Middle frontal gyrus (tissue), 1 donor: ENCODE results near the gene GGT1.
"Not testable (repeated sequence)": the region's sequence is repeated elsewhere in the genome, so short reads cannot be mapped to it uniquely, and the experiment has no call there.

Experiments used
- DNase-seq: peaks from one replicate; pipeline ENCODE4 v3.0.0-alpha.2; 2015; ENCODE audit warnings: low spot score; ENCODE audit errors: extremely low spot score

Gene GGT1

GRCh38 chr22:24583221-24584165, 19.5 kb upstream of the GGT1 start:
- DNase-seq = no peak

DNA sequence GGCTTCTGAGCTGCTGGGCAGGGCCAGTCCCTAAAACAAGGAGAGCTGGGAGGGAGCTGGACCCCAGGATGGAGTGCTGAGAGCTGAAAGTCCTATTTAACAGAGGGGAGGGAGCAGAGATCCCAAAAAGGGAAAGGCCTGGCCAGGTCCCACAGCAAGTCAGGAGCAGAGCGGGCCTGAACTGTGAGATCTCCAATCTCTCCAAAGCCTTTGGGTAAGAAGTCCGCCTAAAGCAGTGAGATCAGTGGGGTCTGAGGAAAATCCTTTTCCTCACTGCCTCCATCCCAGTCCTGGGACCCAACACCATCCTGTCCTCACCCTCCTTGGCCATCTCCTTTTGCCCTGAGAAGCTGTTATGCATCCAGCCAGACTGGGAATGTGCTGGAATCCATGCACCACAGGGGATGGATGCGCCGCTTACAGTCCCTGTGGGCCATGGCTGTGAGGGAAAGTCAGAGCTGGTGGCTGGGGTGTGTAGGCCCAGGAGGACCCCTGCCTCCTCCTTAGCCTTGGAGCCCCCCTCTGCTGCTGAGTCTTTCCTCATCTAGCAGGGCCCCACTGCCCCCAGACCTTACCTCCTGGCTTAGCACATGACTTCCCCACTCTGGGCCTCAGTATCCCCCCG, 18.7 kb upstream of the GGT1 start:
- no peak for DNase-seq

DNA sequence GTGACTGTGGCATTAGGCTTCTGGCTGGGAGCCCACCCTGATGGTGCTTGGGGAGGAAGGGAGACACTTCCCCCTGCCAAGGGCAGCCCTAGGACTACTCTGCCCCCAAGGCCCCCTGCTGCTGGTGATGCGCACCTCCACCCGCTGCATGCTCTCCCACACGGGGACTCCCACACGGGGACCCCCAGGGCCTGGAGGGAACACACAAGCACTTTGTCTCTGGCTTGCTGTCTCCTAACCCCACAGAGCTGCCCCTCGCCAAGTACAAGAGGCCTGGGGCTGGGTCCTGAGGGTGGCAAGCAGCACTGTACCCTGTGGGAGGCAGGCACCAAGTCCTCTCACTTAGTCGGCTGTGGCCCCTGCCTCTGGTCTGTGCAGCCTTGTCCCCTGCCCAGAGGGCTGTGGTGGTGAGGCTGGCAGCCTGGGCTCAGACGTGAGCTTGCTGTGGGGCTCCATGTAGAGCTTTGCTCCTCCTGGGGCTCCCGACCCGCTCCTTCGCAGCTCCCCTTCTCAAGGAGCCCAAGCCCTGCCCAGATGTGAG, 18.1 kb upstream of the GGT1 start:
- DNase-seq = no peak

GRCh38 chr22:24585461-24585860, 17.5 kb upstream of the GGT1 start:
- DNase-seq = no peak

GRCh38 chr22:24585927-24586546, 17.0 kb upstream of the GGT1 start:
- DNase-seq = no peak

DNA sequence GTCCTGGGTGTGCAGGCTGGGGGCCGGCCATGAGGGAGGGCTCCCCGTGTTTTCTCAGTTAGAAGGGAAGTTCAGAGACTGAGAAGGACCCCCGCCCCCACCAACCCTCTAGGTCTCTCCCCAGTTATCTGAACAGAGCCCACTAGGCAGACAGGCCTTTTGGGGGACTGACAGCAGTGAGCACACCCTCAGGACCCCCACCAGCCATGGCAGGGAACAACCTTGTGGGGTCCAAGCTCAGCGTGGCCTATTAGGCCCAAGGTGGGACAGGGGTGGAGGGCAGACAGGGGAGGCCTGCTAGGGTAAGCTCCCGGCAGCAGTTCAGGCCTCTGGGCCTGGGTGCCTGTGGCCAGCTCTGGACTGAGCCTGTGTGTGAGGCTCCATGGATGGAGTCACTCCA, 15.7 kb upstream of the GGT1 start:
- DNase-seq = no peak

DNA sequence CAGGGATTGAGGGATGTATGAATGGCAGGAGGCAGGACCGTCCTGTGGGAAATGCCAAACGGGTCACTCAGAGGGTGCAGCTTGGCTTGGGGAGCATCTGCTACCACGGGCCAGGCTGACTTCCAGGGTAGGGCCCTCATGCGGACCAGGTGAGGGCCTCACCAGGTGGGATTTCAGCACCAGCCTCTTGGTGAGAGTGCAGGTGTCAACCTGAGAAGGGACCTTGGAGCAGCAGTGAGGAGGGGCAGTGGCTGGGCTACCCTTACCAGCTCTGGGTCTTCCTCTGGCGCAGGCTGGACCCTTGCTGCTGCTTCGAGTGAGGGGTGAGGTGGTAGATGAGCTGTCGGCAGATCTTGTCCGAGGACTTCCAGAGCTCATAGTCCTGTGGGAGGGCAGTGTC, 15.0 kb upstream of the GGT1 start:
- no peak for DNase-seq

GRCh38 chr22:24588381-24588756, 14.6 kb upstream of the GGT1 start:
- peak; percentile 66 for DNase-seq

DNA sequence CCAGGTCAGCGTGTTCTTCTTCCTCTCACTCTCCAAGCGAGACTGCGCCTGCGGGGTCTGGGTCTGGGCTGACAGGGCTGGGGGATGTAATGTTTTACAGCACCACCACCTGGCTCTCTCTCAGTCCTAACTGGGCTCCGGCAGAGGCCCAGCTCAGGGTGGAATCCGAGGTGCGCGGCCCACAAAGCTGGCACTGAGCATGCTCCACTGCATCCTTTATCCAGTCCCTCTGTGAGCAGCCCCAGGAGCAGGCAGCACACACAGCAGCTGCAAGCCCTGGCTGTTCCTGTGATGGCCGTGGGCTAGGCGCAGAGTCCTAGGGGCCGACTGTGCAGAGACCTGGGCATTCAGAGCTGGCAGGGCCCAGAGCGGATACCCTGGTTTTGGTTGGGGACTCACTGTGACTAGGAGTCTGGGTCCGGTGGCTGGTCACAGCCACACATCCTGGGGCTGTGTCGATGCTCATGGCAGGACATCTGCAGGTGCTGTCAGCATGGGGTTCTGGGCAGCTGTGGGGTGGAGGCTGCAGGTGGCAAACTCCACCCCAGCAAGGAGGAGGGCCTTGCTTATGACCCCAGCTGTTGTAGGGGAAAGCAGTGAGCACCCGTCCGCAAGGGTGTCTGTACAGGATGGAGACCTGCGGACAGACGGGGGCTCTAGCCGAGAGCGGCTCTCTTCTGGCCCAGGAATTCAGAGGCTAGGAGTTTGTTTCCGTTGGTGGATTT, 14.1 kb upstream of the GGT1 start:
- no peak for DNase-seq

DNA sequence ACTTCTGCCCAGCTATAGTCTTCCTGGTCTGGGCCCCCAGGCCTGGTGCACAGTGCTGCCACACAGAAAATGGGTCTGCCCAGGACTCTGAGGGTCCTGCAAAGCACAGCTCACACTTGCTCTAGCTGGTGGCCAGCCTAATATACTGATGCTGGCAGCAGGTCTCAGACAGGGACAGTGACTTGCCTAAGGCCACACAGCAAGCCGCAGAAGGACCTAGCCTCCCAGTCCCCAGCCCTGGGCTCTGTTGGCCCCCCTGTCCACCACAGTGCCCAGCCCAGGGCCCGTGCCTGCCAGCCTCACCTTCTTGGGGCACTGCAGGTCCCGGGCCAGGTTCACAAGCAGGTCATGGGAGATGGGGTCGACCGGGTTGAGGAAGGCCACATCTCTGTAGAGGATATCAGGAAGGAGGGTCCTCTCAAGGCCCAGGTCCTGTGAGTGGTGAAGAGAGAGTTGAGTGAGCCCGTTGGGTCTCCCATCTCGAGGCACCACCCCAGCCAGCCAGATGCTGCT, 13.4 kb upstream of the GGT1 start:
- no peak for DNase-seq

- DNase-seq = no peak
Observed at GRCh38 chr22:24590596-24591173, 12.3 kb upstream of the GGT1 start.

DNA sequence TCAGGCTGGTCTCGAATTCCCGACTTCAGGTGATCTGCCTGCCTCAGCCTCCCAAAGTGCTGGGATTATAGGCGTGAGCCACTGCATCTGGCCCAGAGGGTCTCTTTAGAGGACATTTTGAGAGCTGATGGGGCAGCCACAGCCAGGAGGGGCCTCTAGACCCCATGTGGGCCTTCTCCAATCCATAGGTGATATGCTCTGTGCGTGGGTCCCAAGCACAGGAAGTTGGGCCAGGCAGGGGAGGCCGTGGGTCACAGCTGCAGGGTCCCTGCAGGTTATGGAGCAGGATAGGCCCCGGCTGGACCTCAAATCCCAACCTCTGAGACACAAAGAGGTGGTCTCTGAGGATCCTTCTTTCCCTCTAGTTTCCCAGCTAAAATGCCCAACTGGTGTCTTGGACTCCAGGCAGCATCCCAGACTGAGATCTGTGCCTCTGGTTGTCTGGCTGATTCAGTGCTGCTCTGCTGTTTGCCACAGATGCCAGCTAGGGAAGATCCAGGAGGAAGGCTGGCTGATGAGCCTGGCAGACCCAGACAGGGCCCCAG, 11.6 kb upstream of the GGT1 start:
- DNase-seq = no peak

GRCh38 chr22:24592058-24592850, 10.7 kb upstream of the GGT1 start:
- no peak for DNase-seq

- peak; percentile 45 for DNase-seq
Observed at GRCh38 chr22:24592851-24593558, 10.0 kb upstream of the GGT1 start, which contains the start of gene LRRC75B. Gene LRRC75B (minus strand): TSS chr22:24593073. CDS start chr22:24593039, 34 bp downstream.

GRCh38 chr22:24593559-24593835, 9.5 kb upstream of the GGT1 start:
- DNase-seq = not testable (repeated sequence)

GRCh38 chr22:24593836-24594568, 9.0 kb upstream of the GGT1 start:
- DNase-seq = no peak

DNA sequence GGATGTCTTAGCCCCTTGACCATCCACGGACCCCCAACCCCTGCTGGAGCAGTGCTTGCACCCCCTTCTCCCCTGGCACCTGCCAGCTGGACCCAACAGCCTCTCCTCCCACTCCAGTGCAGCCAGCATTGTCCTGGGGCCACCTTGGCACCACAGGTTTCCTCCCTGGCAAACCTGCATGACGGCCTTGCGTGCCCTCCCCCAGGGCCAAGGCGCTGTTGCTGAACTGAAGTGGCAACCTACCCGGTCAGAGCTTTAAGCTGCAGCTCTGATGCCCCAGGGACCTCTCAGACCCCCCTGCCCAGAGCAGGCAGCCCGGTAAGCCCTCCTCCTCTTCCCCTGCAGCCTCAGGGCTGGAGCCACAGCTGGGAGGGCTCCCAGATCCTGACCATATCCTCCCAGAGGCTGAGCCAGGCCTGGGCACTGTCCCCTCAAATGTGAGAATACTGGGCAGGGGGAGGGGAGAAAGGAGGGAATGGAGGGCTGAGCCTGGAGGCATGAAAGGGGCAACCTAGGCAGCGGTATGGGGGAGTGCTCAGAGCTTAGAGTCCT, 8.3 kb upstream of the GGT1 start:
- no peak for DNase-seq

DNA sequence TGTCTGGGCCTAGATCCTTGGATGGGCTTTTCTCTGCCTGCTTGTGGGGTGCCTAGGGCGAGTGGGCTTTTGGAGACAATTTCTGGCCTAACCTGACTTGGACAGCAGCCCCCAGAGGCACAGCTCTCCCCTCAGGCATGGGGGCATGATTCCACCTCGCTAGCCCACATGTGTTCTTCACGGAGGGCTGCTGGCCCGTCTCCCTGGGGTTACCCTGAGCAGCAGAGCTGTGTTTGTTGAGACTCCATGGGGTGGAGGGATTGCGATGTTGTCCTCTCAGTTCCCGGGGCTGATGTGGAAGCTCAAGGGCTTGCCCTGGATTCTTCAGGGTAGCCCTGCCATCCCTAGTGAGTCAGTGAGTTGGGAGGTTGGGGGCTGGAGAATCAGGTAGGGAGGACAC, 7.8 kb upstream of the GGT1 start:
- DNase-seq = no peak
